Heart right ventricle (tissue), 16 donors: ENCODE measurements around the gene KLF6. TPM values are rescaled to one million over a fixed set of nuclear protein-coding genes. Genes with fewer than 3 reads are reported as not detected.

Source experiments
- ATAC-seq, 8 donors: fragments of 200-7000 bp; cut with Tn5 transposase; one replicate each; pipeline ENCODE4 v1.9.1; 2020; ENCODE audit warnings: mild to moderate bottlenecking in 8 of 8, moderate library complexity in 8 of 8, moderate number of reproducible peaks in 1 of 8
- DNase-seq, 2 donors: peaks; one replicate each; pipeline ENCODE4 v3.0.0-alpha.2; 2020
- H3K27ac ChIP-seq, 10 donors: fragments of 200-600 bp; sonication (generic) in 2 of 10; one replicate each; pipeline versions ENCODE4 v1.5.0 to v1.8.0; 2020 to 2022; ENCODE audit warnings: mild to moderate bottlenecking in 3 of 10
- H3K27me3 ChIP-seq, 7 donors: fragments of 200-600 bp; one replicate each; pipeline ENCODE4 v1.8.0; 2021 to 2022; ENCODE audit warnings: mild to moderate bottlenecking in 2 of 7
- H3K36me3 ChIP-seq, 9 donors: fragments of 200-600 bp; sonication (generic) in 1 of 9; one replicate each; pipeline versions ENCODE4 v1.5.0 to v1.8.0; 2020 to 2022; ENCODE audit warnings: mild to moderate bottlenecking in 2 of 9
- H3K4me1 ChIP-seq, 9 donors: fragments of 200-600 bp; sonication (generic) in 1 of 9; one replicate each; pipeline versions ENCODE4 v1.5.0 to v1.8.0; 2020 to 2022; ENCODE audit warnings: mild to moderate bottlenecking in 4 of 9
- H3K4me3 ChIP-seq, 10 donors: fragments of 200-600 bp; sonication (generic) in 2 of 10; one replicate each; pipeline versions ENCODE4 v1.5.0 to v1.8.0; 2020 to 2022; ENCODE audit warnings: mild to moderate bottlenecking in 7 of 10, moderate library complexity in 2 of 10
- H3K9me3 ChIP-seq, 11 donors: fragments of 200-600 bp in 10 of 11; sonication (generic) in 2 of 11; one replicate each; pipeline versions ENCODE4 v1.5.0 to v1.8.0; 2013 to 2022; ENCODE audit warnings: mild to moderate bottlenecking in 2 of 11, control low read depth in 1 of 11, moderate library complexity in 1 of 11
- CTCF ChIP-seq, 9 donors: fragments of 200-600 bp; sonication (generic) in 2 of 9; IDR thresholded peaks; one replicate each; pipeline versions ENCODE4 v1.5.0 to v1.8.0; 2021 to 2022; ENCODE audit warnings: antibody characterized with exemption in 9 of 9, mild to moderate bottlenecking in 5 of 9, moderate library complexity in 1 of 9
- WGBS, 2 donors: extraction: QIAGEN DNeasy Blood & Tissue Kit; methylation state at CpG; one replicate each; pipeline ENCODE4 v1.1.7; 2013; ENCODE audit warnings: inconsistent platforms in 1 of 2; 5-methylcytosine and 5-hydroxymethylcytosine counted together
- intact Hi-C, 10 donors: fragments of 100-400 bp; cut with DNase I; formaldehyde crosslinking; loops; one replicate each; pipeline versions ENCODE4 v1.11.1 to v1.14.2; 2022
- polyA plus RNA-seq, 2 donors: library from polyadenylated mRNA; stranded (reverse); fragments of 200-250 nt; gene quantifications; one replicate each; pipeline ENCODE4 v1.2.3, GENCODE V29; 2013
- total RNA-seq, 10 donors: library from RNA; stranded (reverse); fragmentation: NEBNext Ultra II Directional in 3 of 10; extraction: Animal tissue kit (Norgen Biotek cat#: 25700) in 3 of 10; gene quantifications; one replicate each; pipeline versions ENCODE4 v1.2.1 to v1.2.4, GENCODE V29; 2021 to 2023
- donor health status: Arrhythmogenic right ventricular cardiomyopathy.
- donor health status: ischemic (EF 13 %, LVEDD 7.1; RV severe dilation, severe dysfunction).
- donor health status: healthy with polysubstance abuse.
- donor health status: DM: no; HTN: yes; CAD: no.
- donor health status: DM: no; HTN: no; CAD: no.
- donor health status: ischemic (EF 25% LVEDD 6.9; RV normal size, moderate dysfunction).
- donor health status: ischemic (EF 25% LVEDD 5.7; RV mildly dilated, moderate dysfunction).
- donor health status: healthy.
- donor health status: DM: yes; HTN: yes; CAD: no.
- donor health status: Ischemic cardiomyopathy.
- donor health status: ischemic (EF 35%, LVEDD 5.7; RV mildly dilated, moderate dysfunction).
- donor health status: nonischemic (EF 11% LVEDD 7.7; RV severe dilation, severe dysfunction).
- donor health status: DM: yes; HTN: yes; CAD: no.
- donor health status: PGD.
- donor health status: ischemic (EF 29% LVEDD 5.4; RV normal size, mild dysfunction).
- donor health status: nonischemic (EF 23%, LVEDD 6.1; RV moderate dilation, normal function).

The KLF6 gene
- total and polyA plus RNA-seq, 12 donors: 22.1 to 90.5 (median 52.0) TPM

GRCh38 chr10:3741688-3742461, 43.1 kb downstream of the KLF6 start:
- ATAC-seq (no peak), DNase-seq (no peak)
- H3K4me3 ChIP-seq: peak overlapping the region in 1 of 10 donors; percentile 0
- H3K27ac ChIP-seq: peak overlapping the region in 3 of 10 donors; percentile 16 to 43 (median 38)
- no peak for TF ChIP-seq CTCF (IDR thresholded peaks at IDR 0.05)
- H3K27me3 ChIP-seq: no peaks in the 10 kb centered on the region
- H3K4me1 ChIP-seq: peaks cover 0 to 17% (median 3%) of the 10 kb centered on the region in 9 donors
- no peaks in the 10 kb centered on the region for H3K9me3 ChIP-seq
- 74 to 89% methylated on average over 6 of the region's 6 CpGs for WGBS, 2 donors
- H3K36me3 ChIP-seq: no peaks in the 10 kb centered on the region
- intact Hi-C loops: no loop called here

- no peak for DNase-seq
- Histone ChIP-seq H3K9me3 (no peaks in the 10 kb centered on the region), H3K27me3 (no peaks in the 10 kb centered on the region), H3K4me3 (no peak overlapping the region), H3K4me1 (peaks cover 0 to 17% (median 0%) of the 10 kb centered on the region in 9 donors), H3K36me3 (no peaks in the 10 kb centered on the region), H3K27ac (peak overlapping the region in 1 of 10 donors; percentile 62)
- no peak for TF ChIP-seq CTCF (IDR thresholded peaks at IDR 0.05)
- intact Hi-C loops: no loop called here
- ATAC-seq: peak in 1 of 8 donors; percentile 53
- 73 to 77% methylated on average over 5 of the region's 5 CpGs for WGBS, 2 donors
These were observed 44.7 kb downstream of the KLF6 start for GRCh38 chr10:3740157-3740871.

- ATAC-seq (no peak), DNase-seq (no peak)
- Histone ChIP-seq H3K27ac (no peak overlapping the region), H3K9me3 (no peaks in the 10 kb centered on the region), H3K27me3 (no peaks in the 10 kb centered on the region), H3K4me3 (no peak overlapping the region), H3K4me1 (peaks cover 0 to 17% (median 0%) of the 10 kb centered on the region in 9 donors), H3K36me3 (no peaks in the 10 kb centered on the region)
- 90 to 100% methylated on average over 1 of the region's 1 CpG for WGBS, 2 donors
- intact Hi-C loops: no loop called here
- TF ChIP-seq CTCF (IDR thresholded peaks at IDR 0.05): no peak
These were observed 46.1 kb downstream of the KLF6 start for GRCh38 chr10:3738855-3739350.

GRCh38 chr10:3737864-3738263, 47.1 kb downstream of the KLF6 start:
- 67% methylated on average over 4 of the region's 4 CpGs for whole genome bisulfite sequencing, 2 donors
- no peaks in the 10 kb centered on the region for H3K27me3 ChIP-seq
- H3K9me3 ChIP-seq: no peaks in the 10 kb centered on the region
- DNase-seq (no peak), ATAC-seq (no peak)
- no peak overlapping the region for H3K4me3 ChIP-seq
- no peak for TF ChIP-seq CTCF (IDR thresholded peaks at IDR 0.05)
- intact Hi-C loops: no loop called here
- peaks cover 0 to 17% (median 0%) of the 10 kb centered on the region in 9 donors for H3K4me1 ChIP-seq
- H3K27ac ChIP-seq: no peak overlapping the region
- no peaks in the 10 kb centered on the region for H3K36me3 ChIP-seq
